Fibroblast of the aortic adventitia (primary cell): ENCODE data around the gene FAM3C. TPM values are rescaled to one million over a fixed set of nuclear protein-coding genes. Genes with fewer than 3 reads are reported as not detected.
A peak's percentile ranks its signal among the peaks of the same experiment; 100 is the strongest.

Experiments
- DNase-seq: peaks from one replicate; pipeline ENCODE4 v3.0.0-alpha.2; 2010; ENCODE audit warnings: low read depth
- H3K4me3 ChIP-seq: 2 replicates; pipeline ENCODE4 v1.5.1; 2011; ENCODE audit warnings: low read depth, mild to moderate bottlenecking, control low read depth, low read length, moderate library complexity
- total RNA-seq: library from RNA; depleted of rRNA; stranded (reverse); fragments of >200 nt; gene quantifications from 2 replicates; pipeline ENCODE4 v1.2.3, GENCODE V29; 2012; ENCODE audit warnings: low replicate concordance
- TF ChIP-seq, protein P1 (sequence below): IDR thresholded peaks from 2 replicates; pipeline ENCODE4 v1.5.1; 2011; ENCODE audit warnings: mild to moderate bottlenecking, low read length, control low read depth, inconsistent platforms; ENCODE audit not compliant: insufficient read depth

FAM3C gene
- total RNA-seq, 1 donor = 119 TPM

- DNase-seq = peak; percentile 86
- TF ChIP-seq, protein P1, sequence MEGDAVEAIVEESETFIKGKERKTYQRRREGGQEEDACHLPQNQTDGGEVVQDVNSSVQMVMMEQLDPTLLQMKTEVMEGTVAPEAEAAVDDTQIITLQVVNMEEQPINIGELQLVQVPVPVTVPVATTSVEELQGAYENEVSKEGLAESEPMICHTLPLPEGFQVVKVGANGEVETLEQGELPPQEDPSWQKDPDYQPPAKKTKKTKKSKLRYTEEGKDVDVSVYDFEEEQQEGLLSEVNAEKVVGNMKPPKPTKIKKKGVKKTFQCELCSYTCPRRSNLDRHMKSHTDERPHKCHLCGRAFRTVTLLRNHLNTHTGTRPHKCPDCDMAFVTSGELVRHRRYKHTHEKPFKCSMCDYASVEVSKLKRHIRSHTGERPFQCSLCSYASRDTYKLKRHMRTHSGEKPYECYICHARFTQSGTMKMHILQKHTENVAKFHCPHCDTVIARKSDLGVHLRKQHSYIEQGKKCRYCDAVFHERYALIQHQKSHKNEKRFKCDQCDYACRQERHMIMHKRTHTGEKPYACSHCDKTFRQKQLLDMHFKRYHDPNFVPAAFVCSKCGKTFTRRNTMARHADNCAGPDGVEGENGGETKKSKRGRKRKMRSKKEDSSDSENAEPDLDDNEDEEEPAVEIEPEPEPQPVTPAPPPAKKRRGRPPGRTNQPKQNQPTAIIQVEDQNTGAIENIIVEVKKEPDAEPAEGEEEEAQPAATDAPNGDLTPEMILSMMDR = no peak
- no peak overlapping the region for H3K4me3 ChIP-seq
Measured at GRCh38 chr7:121313793-121314676, 82.1 kb downstream of the FAM3C start.

DNA sequence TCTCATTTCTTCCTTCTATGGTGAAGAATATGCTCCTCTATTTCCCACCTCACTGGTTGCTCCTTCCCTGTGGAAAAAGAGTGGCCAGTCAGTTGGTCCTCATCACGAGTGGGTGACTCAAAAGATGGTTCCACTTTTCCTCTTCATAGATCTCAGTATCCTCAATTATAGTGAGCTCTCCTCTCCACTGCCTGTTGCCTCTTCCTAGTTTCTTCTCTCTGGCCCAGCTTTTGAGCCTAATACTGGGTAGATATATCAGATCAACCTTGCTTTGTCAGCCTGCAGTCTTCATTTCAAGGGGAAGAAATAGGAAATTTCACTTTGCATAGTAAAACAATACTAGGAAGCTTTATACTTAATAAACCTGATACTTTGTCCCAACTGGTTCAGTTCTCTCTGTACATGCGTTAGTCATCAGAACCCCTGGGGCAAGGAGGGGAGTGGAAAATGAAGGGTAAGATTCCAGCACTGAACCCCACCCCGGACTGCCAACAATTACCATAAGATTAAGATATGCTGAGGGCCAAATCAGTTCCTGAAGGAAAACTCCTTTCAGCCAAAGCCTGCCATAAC, 82.8 kb downstream of the FAM3C start:
- TF ChIP-seq, protein P1 = no peak
- H3K4me3 ChIP-seq = no peak overlapping the region
- DNase-seq = no peak

DNA sequence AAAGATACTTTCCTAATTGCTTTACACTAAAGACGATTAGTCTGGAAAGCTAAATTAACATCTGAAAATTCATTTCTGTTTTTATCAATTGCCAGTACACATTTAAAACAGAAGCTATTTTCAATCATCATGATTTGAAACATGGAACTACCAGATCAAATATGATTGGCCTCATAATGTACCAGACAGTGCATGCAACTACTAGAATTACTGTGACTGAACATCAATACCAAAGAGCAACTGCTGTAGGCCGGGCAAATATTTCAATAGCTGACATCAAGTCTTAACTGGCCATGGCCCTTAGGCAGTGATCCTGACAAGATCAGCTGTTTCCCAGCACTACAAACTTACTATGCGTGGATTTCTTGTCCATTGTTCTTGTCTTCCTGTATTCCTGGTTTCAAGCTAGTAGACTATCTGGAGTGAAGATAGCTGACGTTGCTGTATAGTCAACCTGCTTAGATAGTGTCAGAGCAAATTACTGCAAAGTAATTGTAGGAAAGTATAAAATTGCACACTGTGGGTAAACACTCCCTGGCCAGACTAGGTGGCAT, 89.0 kb downstream of the FAM3C start:
- TF ChIP-seq, protein P1 = no peak
- no peak for DNase-seq
- no peak overlapping the region for H3K4me3 ChIP-seq

- no peak overlapping the region for H3K4me3 ChIP-seq
- no peak for DNase-seq
- TF ChIP-seq, protein P1 = no peak
Measured at GRCh38 chr7:121306565-121306964, 89.5 kb downstream of the FAM3C start.

DNA sequence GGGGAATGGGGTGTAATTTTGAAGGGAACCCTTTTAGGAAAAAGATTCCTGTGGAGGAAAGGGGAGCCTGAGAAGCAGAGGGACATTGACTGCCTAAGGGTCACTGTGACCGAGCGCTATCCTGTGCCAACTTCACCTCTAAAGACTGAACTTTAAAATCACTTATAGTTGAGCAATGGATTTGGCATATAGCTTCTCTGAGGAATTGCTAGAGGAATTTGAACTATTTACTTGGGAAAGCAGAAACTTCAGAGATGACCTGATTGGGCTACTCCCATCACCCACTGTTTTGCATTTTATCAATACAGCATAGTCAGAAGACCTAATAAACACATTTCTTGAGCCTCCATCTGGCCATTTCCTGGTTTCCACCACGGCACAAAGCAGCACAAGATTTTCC, 91.0 kb downstream of the FAM3C start:
- no peak overlapping the region for H3K4me3 ChIP-seq
- TF ChIP-seq, protein P1 = no peak
- peak; percentile 50 for DNase-seq

DNA sequence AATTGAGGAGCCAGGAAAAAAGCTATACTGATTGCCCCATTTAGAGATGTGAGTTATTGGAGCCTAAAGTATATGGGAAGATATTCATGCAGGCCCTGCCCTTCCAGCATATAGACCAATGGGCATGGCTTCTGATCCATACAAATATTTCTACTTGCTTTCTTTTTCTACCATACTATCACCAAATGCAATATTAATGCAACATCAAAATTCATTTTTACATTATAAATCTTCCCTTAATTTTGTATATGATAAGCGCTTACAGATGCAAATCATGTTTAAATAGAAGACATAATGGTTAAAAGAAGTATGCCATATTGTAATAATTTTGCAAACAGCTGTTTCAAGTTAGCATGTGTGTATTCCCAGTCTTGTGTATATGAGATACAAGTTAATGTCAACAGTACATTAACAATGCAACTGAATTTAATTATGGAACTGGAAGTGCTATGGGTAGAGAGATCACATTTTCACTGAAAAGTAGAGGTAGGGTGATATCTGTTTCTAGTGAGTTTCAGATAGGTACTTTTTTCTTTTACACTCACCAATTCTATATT, 91.9 kb downstream of the FAM3C start:
- TF ChIP-seq, protein P1 = no peak
- no peak for DNase-seq
- no peak overlapping the region for H3K4me3 ChIP-seq
